Panc1 (cell line): ENCODE results near the gene RHBDD1. TPM values are rescaled to one million over a fixed set of nuclear protein-coding genes. Genes with fewer than 3 reads are reported as not detected.

Experiments
- ATAC-seq: fragments of 200-7000 bp; cut with Tn5 transposase; 2 replicates; pipeline ENCODE4 v1.9.1; 2020; ENCODE audit warnings: mild to moderate bottlenecking, moderate library complexity
- BruUV-seq: library from RNA; stranded (reverse); fragments of 400-500 nt; replicated peaks from 2 replicates; lab custom pipeline; 2021; lab: Mats Ljungman, UMichigan
- CTCF ChIA-PET: fragments of 300-600 bp; sonication (Branson Sonifier 250); formaldehyde crosslinking; loops from one replicate; lab custom pipeline; 2022; ENCODE audit warnings: antibody characterized with exemption; lab: Charles Lee
- POLR2A ChIA-PET: fragments of 300-600 bp; sonication (Branson Sonifier 250); formaldehyde crosslinking; loops from one replicate; lab custom pipeline; 2022; ENCODE audit warnings: antibody characterized with exemption; lab: Charles Lee
- DNase-seq: peaks from one replicate; pipeline ENCODE4 v3.0.0-alpha.2; 2010; ENCODE audit warnings: low read depth, low spot score
- H3K27ac ChIP-seq: 2 replicates; pipeline ENCODE4 v1.5.1; 2011; ENCODE audit warnings: mild to moderate bottlenecking, low read length, inconsistent platforms
- H3K27me3 ChIP-seq: fragments of 200-500 bp; sonication (Bioruptor generic); 2 replicates; pipeline ENCODE4 v1.6.0; 2014; ENCODE audit warnings: low read length, inconsistent platforms; ENCODE audit not compliant: control insufficient read depth, insufficient read depth
- H3K36me3 ChIP-seq: fragments of 200-500 bp; sonication (Bioruptor generic); 2 replicates; pipeline ENCODE4 v1.5.1; 2014; ENCODE audit warnings: inconsistent platforms, mild to moderate bottlenecking, low read length, moderate library complexity; ENCODE audit not compliant: control insufficient read depth, insufficient read depth
- H3K4me1 ChIP-seq: 2 replicates; pipeline ENCODE4 v1.5.1; 2011; ENCODE audit warnings: inconsistent platforms, mild to moderate bottlenecking, low read length, moderate library complexity; ENCODE audit not compliant: control insufficient read depth, insufficient read depth
- H3K4me3 ChIP-seq, 2 experiments: 2 replicates each; pipeline ENCODE4 v1.5.1; 2011 to 2012; ENCODE audit warnings: low read depth in 2 of 2, low read length in 2 of 2, mild to moderate bottlenecking in 2 of 2, inconsistent platforms in 1 of 2, moderate library complexity in 1 of 2
- H3K9me3 ChIP-seq: fragments of 200-500 bp; sonication (Bioruptor generic); 2 replicates; pipeline ENCODE4 v1.5.1; 2014; ENCODE audit warnings: low read depth, mild to moderate bottlenecking, inconsistent platforms, low read length, moderate library complexity; ENCODE audit not compliant: control insufficient read depth, insufficient read depth
- CTCF ChIP-seq: fragments of 450-650 bp; IDR thresholded peaks from 2 replicates; pipeline ENCODE4 v1.5.1; 2017; ENCODE audit warnings: mild to moderate bottlenecking
- POLR2AphosphoS5 ChIP-seq: IDR thresholded peaks from 2 replicates; pipeline ENCODE4 v1.6.1; 2012; ENCODE audit warnings: mild to moderate bottlenecking, low read depth, low read length, moderate library complexity
- REST ChIP-seq, 2 experiments: IDR thresholded peaks; 2 replicates each; pipeline ENCODE4 v1.6.1; 2011 to 2012; ENCODE audit warnings: low read depth in 2 of 2, control low read depth in 1 of 2, low read length in 1 of 2, mild to moderate bottlenecking in 1 of 2, moderate library complexity in 1 of 2; ENCODE audit not compliant: insufficient read depth in 1 of 2
- SIN3A ChIP-seq: IDR thresholded peaks from 2 replicates; pipeline ENCODE4 v1.6.1; 2012; ENCODE audit warnings: low read depth, mild to moderate bottlenecking, low read length, moderate library complexity, borderline replicate concordance; ENCODE audit not compliant: insufficient read depth
- TCF7L2 ChIP-seq: IDR thresholded peaks from 2 replicates; pipeline ENCODE4 v1.6.1; 2011; ENCODE audit warnings: mild to moderate bottlenecking, low read depth, low read length, inconsistent platforms
- in situ Hi-C: cut with HindIII; loops from 2 replicates; pipeline ENCODE4 v1.10.0; 2016; ENCODE audit warnings: low sequenced_read_pairs, low pct_unique_long_range_greater_than_20kb
- intact Hi-C: fragments of 100-400 bp; cut with micrococcal nuclease; formaldehyde crosslinking; loops from one replicate; pipeline ENCODE4 v1.10.0; 2022; ENCODE audit not compliant: unreplicated experiment
- total RNA-seq: library from RNA; stranded (reverse); gene quantifications from one replicate; pipeline ENCODE4 v1.2.1, GENCODE V29; 2021; ENCODE audit not compliant: unreplicated experiment

RHBDD1 gene
- total RNA-seq, 1 experiment from 2014 or later, result 25.3 TPM

GRCh38 chr2:226796840-226797288 is 39.0 kb upstream of the RHBDD1 start:
- intact Hi-C loops, result loop anchor here (5.0 to 10.0 kb wide), 4 partner anchors 312 to 910 kb away; no protein-coding TSS in a partner anchor
- Histone ChIP-seq H3K9me3 (no peaks in the 10 kb centered on the region), H3K27me3 (no peaks in the 10 kb centered on the region), H3K36me3 (no peaks in the 10 kb centered on the region; the same call in 1 of the 2 replicates), H3K4me1 (peaks cover 17% of the 10 kb centered on the region), H3K27ac (peak overlapping the region; percentile 90), H3K4me3 (peak overlapping the region; percentile 73 to 79)
- no TSS peak for BruUV-seq
- in situ Hi-C loops, result no loop called here
- ChIA-PET POLR2A (no interaction called here), CTCF (no interaction called here)
- DNase-seq (no peak), ATAC-seq (peak; percentile 18; the same call in 1 of the 2 replicates)
- TF ChIP-seq CTCF, result peak; percentile 90
- no peak for TF ChIP-seq REST (IDR thresholded peaks at IDR 0.05; ENCODE audit: insufficient read depth in 1 of 2, low read depth in 2 of 2, low read length in 1 of 2)

GRCh38 chr2:226797289-226797988 is 38.4 kb upstream of the RHBDD1 start:
- DNase-seq (no peak), ATAC-seq (peak; percentile 24)
- no peaks in the 10 kb centered on the region; the same call in 1 of the 2 replicates for H3K36me3 ChIP-seq
- peaks cover 18% of the 10 kb centered on the region for H3K4me1 ChIP-seq
- peak overlapping the region; percentile 73 to 79 for H3K4me3 ChIP-seq
- ChIA-PET CTCF (no interaction called here), POLR2A (no interaction called here)
- intact Hi-C loops, result loop anchor here (5.0 to 10.0 kb wide), 4 partner anchors 313 to 910 kb away; no protein-coding TSS in a partner anchor
- in situ Hi-C loops, result no loop called here
- H3K27ac ChIP-seq, result peak overlapping the region; percentile 90
- no peaks in the 10 kb centered on the region for H3K9me3 ChIP-seq
- no peak for TF ChIP-seq REST (IDR thresholded peaks at IDR 0.05; ENCODE audit: insufficient read depth in 1 of 2, low read depth in 2 of 2, low read length in 1 of 2)
- no peak for TF ChIP-seq TCF7L2
- TF ChIP-seq POLR2AphosphoS5, result peak; percentile 62
- peak; percentile 22; the same call in 1 of the 2 replicates for TF ChIP-seq SIN3A
- BruUV-seq, result TSS peak; percentile 59
- H3K27me3 ChIP-seq, result no peaks in the 10 kb centered on the region
